Skeletal muscle tissue (tissue), 4 donors: ENCODE measurements around the gene DAB2. TPM values are rescaled to one million over a fixed set of nuclear protein-coding genes. Genes with fewer than 3 reads are reported as not detected.
"Not testable (repeated sequence)": the region's sequence is repeated elsewhere in the genome, so short reads cannot be mapped to it uniquely, and the experiment has no call there.

ENCODE experiments used
- H3K27ac ChIP-seq: one replicate; pipeline ENCODE4 v1.7.0; 2013; ENCODE audit warnings: mild to moderate bottlenecking, low read depth, low read length, inconsistent platforms
- H3K27me3 ChIP-seq, 3 donors: one replicate each; pipeline ENCODE4 v1.7.0; 2013; ENCODE audit warnings: low read length in 3 of 3; ENCODE audit not compliant: control insufficient read depth in 3 of 3, insufficient read depth in 3 of 3
- H3K36me3 ChIP-seq, 3 donors: one replicate each; pipeline ENCODE4 v1.7.0; 2013; ENCODE audit warnings: low read length in 3 of 3; ENCODE audit not compliant: control insufficient read depth in 3 of 3, insufficient read depth in 3 of 3
- H3K4me1 ChIP-seq, 3 donors: one replicate each; pipeline ENCODE4 v1.7.0; 2013; ENCODE audit warnings: low read length in 3 of 3, mild to moderate bottlenecking in 3 of 3; ENCODE audit not compliant: control insufficient read depth in 3 of 3, insufficient read depth in 3 of 3
- H3K4me3 ChIP-seq, 3 donors: one replicate each; pipeline ENCODE4 v1.7.0; 2013; ENCODE audit warnings: low read length in 3 of 3
- H3K9ac ChIP-seq, 3 donors: one replicate each; pipeline ENCODE4 v1.7.0; 2013; ENCODE audit warnings: low read length in 3 of 3, mild to moderate bottlenecking in 3 of 3, moderate library complexity in 2 of 3, low read depth in 1 of 3
- H3K9me3 ChIP-seq, 3 donors: one replicate each; pipeline ENCODE4 v1.7.0; 2013; ENCODE audit warnings: low read length in 3 of 3; ENCODE audit not compliant: control insufficient read depth in 3 of 3
- total RNA-seq: library from RNA; depleted of rRNA; stranded (reverse); fragments of >200 nt; gene quantifications from one replicate; pipeline ENCODE4 v1.2.3, GENCODE V29; 2014
- donor health status: Osteomylitis.

The DAB2 gene
- total RNA-seq, 1 donor from 2014 or later: 91.3 TPM

GRCh38 chr5:39412721-39413394 is 11.9 kb downstream of the DAB2 start:
- Histone ChIP-seq H3K9ac (no peak overlapping the region), H3K9me3 (no peaks in the 10 kb centered on the region), H3K4me1 (peaks cover 0 to 23% (median 4%) of the 10 kb centered on the region in 3 donors), H3K36me3 (peaks cover 0 to 3% (median 0%) of the 10 kb centered on the region in 3 donors), H3K4me3 (no peak overlapping the region), H3K27ac (no peak overlapping the region), H3K27me3 (no peaks in the 10 kb centered on the region)

GRCh38 chr5:39411985-39412384 is 12.8 kb downstream of the DAB2 start:
- peaks cover 0 to 3% (median 0%) of the 10 kb centered on the region in 3 donors for H3K36me3 ChIP-seq
- no peaks in the 10 kb centered on the region for H3K27me3 ChIP-seq
- no peak overlapping the region for H3K27ac ChIP-seq
- H3K9me3 ChIP-seq: no peaks in the 10 kb centered on the region
- no peak overlapping the region for H3K9ac ChIP-seq
- H3K4me1 ChIP-seq: peaks cover 0 to 23% (median 4%) of the 10 kb centered on the region in 3 donors
- H3K4me3 ChIP-seq: no peak overlapping the region

- Histone ChIP-seq H3K4me1 (peaks cover 0 to 20% (median 4%) of the 10 kb centered on the region in 3 donors), H3K9me3 (no peaks in the 10 kb centered on the region), H3K9ac (no peak overlapping the region), H3K36me3 (no peaks in the 10 kb centered on the region), H3K4me3 (no peak overlapping the region), H3K27me3 (no peaks in the 10 kb centered on the region), H3K27ac (peak overlapping the region; percentile 36)
These were observed 13.7 kb downstream of the DAB2 start for GRCh38 chr5:39411061-39411460.

- no peaks in the 10 kb centered on the region for H3K36me3 ChIP-seq
- peaks cover 0 to 12% (median 9%) of the 10 kb centered on the region in 3 donors for H3K4me1 ChIP-seq
- no peak overlapping the region for H3K27ac ChIP-seq
These were observed 15.7 kb downstream of the DAB2 start for GRCh38 chr5:39409033-39409432.

GRCh38 chr5:39405083-39405843 is 19.5 kb downstream of the DAB2 start:
- H3K27me3 ChIP-seq: no peaks in the 10 kb centered on the region
- H3K9me3 ChIP-seq: no peaks in the 10 kb centered on the region
- peaks cover 0 to 17% (median 6%) of the 10 kb centered on the region in 3 donors for H3K4me1 ChIP-seq
- H3K9ac ChIP-seq: no peak overlapping the region
- H3K4me3 ChIP-seq: no peak overlapping the region
- H3K36me3 ChIP-seq: no peaks in the 10 kb centered on the region
- peak overlapping the region; percentile 2 for H3K27ac ChIP-seq

More at GRCh38 chr5:39409033-39409432, 15.7 kb downstream of the DAB2 start:
- Histone ChIP-seq H3K9me3 (no peaks in the 10 kb centered on the region), H3K4me3 (no peak overlapping the region), H3K9ac (no peak overlapping the region), H3K27me3 (no peaks in the 10 kb centered on the region)

- H3K4me3 ChIP-seq, H3K9ac ChIP-seq, H3K27me3 ChIP-seq, H3K36me3 ChIP-seq, H3K27ac ChIP-seq, H3K9me3 ChIP-seq: not testable (repeated sequence)
- H3K4me1 ChIP-seq: peaks cover 8 to 23% (median 14%) of the 10 kb centered on the region in 3 donors
These were observed 21.0 kb downstream of the DAB2 start for GRCh38 chr5:39403761-39404160.

- H3K9me3 ChIP-seq, H3K36me3 ChIP-seq, H3K27me3 ChIP-seq, H3K9ac ChIP-seq, H3K27ac ChIP-seq, H3K4me3 ChIP-seq: not testable (repeated sequence)
- peaks cover 8 to 19% (median 14%) of the 10 kb centered on the region in 3 donors for H3K4me1 ChIP-seq
These were observed 22.6 kb downstream of the DAB2 start for GRCh38 chr5:39402140-39402539.

- peak overlapping the region; percentile 69 for H3K27ac ChIP-seq
- H3K9me3 ChIP-seq: no peaks in the 10 kb centered on the region
- no peaks in the 10 kb centered on the region for H3K27me3 ChIP-seq
- no peaks in the 10 kb centered on the region for H3K36me3 ChIP-seq
- peaks cover 8 to 19% (median 17%) of the 10 kb centered on the region in 3 donors for H3K4me1 ChIP-seq
- H3K4me3 ChIP-seq: no peak overlapping the region
- H3K9ac ChIP-seq: no peak overlapping the region
These were observed 23.8 kb downstream of the DAB2 start for GRCh38 chr5:39400713-39401578.

- Histone ChIP-seq H3K4me3 (no peak overlapping the region), H3K4me1 (peaks cover 8 to 23% (median 14%) of the 10 kb centered on the region in 3 donors), H3K9me3 (no peaks in the 10 kb centered on the region)
These were observed 25.4 kb downstream of the DAB2 start for GRCh38 chr5:39399135-39400036.

More at GRCh38 chr5:39399135-39400036, 25.4 kb downstream of the DAB2 start:
- H3K9ac ChIP-seq: no peak overlapping the region
- no peaks in the 10 kb centered on the region for H3K36me3 ChIP-seq
- H3K27ac ChIP-seq: peak overlapping the region; percentile 69
- H3K27me3 ChIP-seq: no peaks in the 10 kb centered on the region
